GM19240 (cell line): Measurements from ENCODE around the gene ZER1.
"Not testable (repeated sequence)": the region's sequence is repeated elsewhere in the genome, so short reads cannot be mapped to it uniquely, and the experiment has no call there.

Experiments used
- DNase-seq: peaks from one replicate; pipeline ENCODE4 v3.0.0; 2011; ENCODE audit warnings: low spot score; ENCODE audit not compliant: insufficient read length

Gene ZER1

GRCh38 chr9:128788445-128788844 is 16.7 kb upstream of the ZER1 start:
- DNase-seq, result no peak

- DNase-seq, result no peak
Observed at GRCh38 chr9:128787659-128788058, 15.9 kb upstream of the ZER1 start.

- peak; percentile 90 for DNase-seq
Observed at GRCh38 chr9:128786681-128787601, 15.2 kb upstream of the ZER1 start, which contains the start of gene TBC1D13. Gene TBC1D13 (plus strand): TSS chr9:128787253. CDS start chr9:128787354, 101 bp downstream.

- DNase-seq, result no peak
Observed at GRCh38 chr9:128785427-128785826, 13.7 kb upstream of the ZER1 start.

- no peak for DNase-seq
Observed at GRCh38 chr9:128782669-128783068, 10.9 kb upstream of the ZER1 start.

- no peak for DNase-seq
Observed at GRCh38 chr9:128781187-128782070, 9.7 kb upstream of the ZER1 start.

GRCh38 chr9:128780093-128780492 is 8.4 kb upstream of the ZER1 start:
- not testable (repeated sequence) for DNase-seq

- no peak for DNase-seq
Observed at GRCh38 chr9:128774804-128775203, 3.1 kb upstream of the ZER1 start.

- DNase-seq, result no peak
Observed at GRCh38 chr9:128773049-128773448, 1.3 kb upstream of the ZER1 start.

- DNase-seq, result no peak
Observed at GRCh38 chr9:128771094-128771721, 519 bp downstream of the ZER1 start.

- no peak for DNase-seq
Observed at GRCh38 chr9:128770286-128771030, 1.3 kb downstream of the ZER1 start.

- no peak for DNase-seq
Observed at GRCh38 chr9:128768606-128769005, 3.1 kb downstream of the ZER1 start.

GRCh38 chr9:128765499-128765898 is 6.2 kb downstream of the ZER1 start:
- DNase-seq, result no peak

GRCh38 chr9:128764361-128764760 is 7.4 kb downstream of the ZER1 start:
- DNase-seq, result no peak

- no peak for DNase-seq
Observed at GRCh38 chr9:128762671-128763449, 8.9 kb downstream of the ZER1 start.

- DNase-seq, result no peak
Observed at GRCh38 chr9:128757602-128758001, 14.1 kb downstream of the ZER1 start.

- DNase-seq, result no peak
Observed at GRCh38 chr9:128753627-128754026, 18.1 kb downstream of the ZER1 start.

GRCh38 chr9:128750926-128751595 is 20.7 kb downstream of the ZER1 start:
- no peak for DNase-seq

- no peak for DNase-seq
Observed at GRCh38 chr9:128747241-128747640, 24.5 kb downstream of the ZER1 start.

GRCh38 chr9:128743421-128743820 is 28.3 kb downstream of the ZER1 start:
- DNase-seq, result no peak
